Measurements from ENCODE around the gene PSME3IP1.
"Not testable (repeated sequence)": the region's sequence is repeated elsewhere in the genome, so short reads cannot be mapped to it uniquely, and the experiment has no call there.

The PSME3IP1 gene

GRCh38 chr16:57125969-57126368, 59.9 kb downstream of the PSME3IP1 start:
- H3K4me3 Mint-ChIP-seq, result no peak overlapping the region
- no peaks in the 10 kb centered on the region for H3K27me3 Mint-ChIP-seq
- H3K4me1 Mint-ChIP-seq (ENCODE audit: low read depth), result peaks cover 11% of the 10 kb centered on the region
- H3K27ac Mint-ChIP-seq, result no peak overlapping the region
- no peaks in the 10 kb centered on the region for H3K9me3 Mint-ChIP-seq
- peaks cover 90% of the 10 kb centered on the region for H3K36me3 Mint-ChIP-seq (ENCODE audit: low read depth)
- intact Hi-C loops (cut with micrococcal nuclease), result no loop called here

GRCh38 chr16:57125376-57125775, 60.5 kb downstream of the PSME3IP1 start:
- no peak overlapping the region for H3K27ac Mint-ChIP-seq
- H3K9me3 Mint-ChIP-seq, result no peaks in the 10 kb centered on the region
- no peaks in the 10 kb centered on the region for H3K27me3 Mint-ChIP-seq
- peaks cover 90% of the 10 kb centered on the region for H3K36me3 Mint-ChIP-seq (ENCODE audit: low read depth)
- no peak overlapping the region for H3K4me3 Mint-ChIP-seq
- peaks cover 11% of the 10 kb centered on the region for H3K4me1 Mint-ChIP-seq (ENCODE audit: low read depth)
- intact Hi-C loops (cut with micrococcal nuclease), result no loop called here

- Mint-ChIP-seq H3K4me1 (ENCODE audit: low read depth) (peaks cover 11% of the 10 kb centered on the region), H3K4me3 (no peak overlapping the region), H3K9me3 (no peaks in the 10 kb centered on the region), H3K27me3 (no peaks in the 10 kb centered on the region), H3K27ac (peak overlapping the region; percentile 11), H3K36me3 (ENCODE audit: low read depth) (peaks cover 89% of the 10 kb centered on the region)
- intact Hi-C loops (cut with micrococcal nuclease), result no loop called here
Measured at GRCh38 chr16:57123974-57124674, 61.7 kb downstream of the PSME3IP1 start.

GRCh38 chr16:57123216-57123973, 62.4 kb downstream of the PSME3IP1 start:
- H3K4me1 Mint-ChIP-seq (ENCODE audit: low read depth), result peaks cover 11% of the 10 kb centered on the region
- no peaks in the 10 kb centered on the region for H3K9me3 Mint-ChIP-seq
- peak overlapping the region; percentile 11 for H3K27ac Mint-ChIP-seq

GRCh38 chr16:57118461-57119084, 67.3 kb downstream of the PSME3IP1 start:
- Mint-ChIP-seq H3K27ac (no peak overlapping the region), H3K4me1 (ENCODE audit: low read depth) (peaks cover 6% of the 10 kb centered on the region), H3K27me3 (no peaks in the 10 kb centered on the region), H3K4me3 (no peak overlapping the region), H3K9me3 (no peaks in the 10 kb centered on the region), H3K36me3 (ENCODE audit: low read depth) (peaks cover 95% of the 10 kb centered on the region)
- intact Hi-C loops (cut with micrococcal nuclease), result no loop called here

More at GRCh38 chr16:57123216-57123973, 62.4 kb downstream of the PSME3IP1 start:
- H3K36me3 Mint-ChIP-seq (ENCODE audit: low read depth), result peaks cover 90% of the 10 kb centered on the region
- intact Hi-C loops (cut with micrococcal nuclease), result no loop called here
- no peaks in the 10 kb centered on the region for H3K27me3 Mint-ChIP-seq
- no peak overlapping the region for H3K4me3 Mint-ChIP-seq

GRCh38 chr16:57115514-57116182, 70.2 kb downstream of the PSME3IP1 start:
- no peaks in the 10 kb centered on the region for H3K4me1 Mint-ChIP-seq (ENCODE audit: low read depth)

GRCh38 chr16:57115168-57115513, 70.7 kb downstream of the PSME3IP1 start:
- peaks cover 79% of the 10 kb centered on the region for H3K36me3 Mint-ChIP-seq (ENCODE audit: low read depth)
- intact Hi-C loops (cut with micrococcal nuclease), result no loop called here
- H3K27ac Mint-ChIP-seq, result no peak overlapping the region
- no peaks in the 10 kb centered on the region for H3K27me3 Mint-ChIP-seq
- no peaks in the 10 kb centered on the region for H3K9me3 Mint-ChIP-seq
- H3K4me3 Mint-ChIP-seq, result no peak overlapping the region
- H3K4me1 Mint-ChIP-seq (ENCODE audit: low read depth), result no peaks in the 10 kb centered on the region

More at GRCh38 chr16:57115514-57116182, 70.2 kb downstream of the PSME3IP1 start:
- no peak overlapping the region for H3K27ac Mint-ChIP-seq
- no peaks in the 10 kb centered on the region for H3K27me3 Mint-ChIP-seq
- H3K36me3 Mint-ChIP-seq (ENCODE audit: low read depth), result peaks cover 81% of the 10 kb centered on the region
- H3K4me3 Mint-ChIP-seq, result no peak overlapping the region
- no peaks in the 10 kb centered on the region for H3K9me3 Mint-ChIP-seq
- intact Hi-C loops (cut with micrococcal nuclease), result no loop called here

GRCh38 chr16:57113664-57114063, 72.2 kb downstream of the PSME3IP1 start:
- Mint-ChIP-seq H3K27ac (no peak overlapping the region), H3K4me1 (ENCODE audit: low read depth) (no peaks in the 10 kb centered on the region), H3K36me3 (ENCODE audit: low read depth) (peaks cover 65% of the 10 kb centered on the region), H3K9me3 (no peaks in the 10 kb centered on the region), H3K4me3 (no peak overlapping the region), H3K27me3 (no peaks in the 10 kb centered on the region)
- intact Hi-C loops (cut with micrococcal nuclease), result no loop called here

- Mint-ChIP-seq H3K9me3 (no peaks in the 10 kb centered on the region), H3K36me3 (ENCODE audit: low read depth) (peaks cover 58% of the 10 kb centered on the region), H3K4me3 (no peak overlapping the region), H3K27ac (no peak overlapping the region), H3K4me1 (ENCODE audit: low read depth) (no peaks in the 10 kb centered on the region), H3K27me3 (no peaks in the 10 kb centered on the region)
- intact Hi-C loops (cut with micrococcal nuclease), result no loop called here
Measured at GRCh38 chr16:57113042-57113453, 72.8 kb downstream of the PSME3IP1 start.

- Mint-ChIP-seq H3K4me3 (no peak overlapping the region), H3K4me1 (ENCODE audit: low read depth) (peaks cover 3% of the 10 kb centered on the region), H3K27me3 (no peaks in the 10 kb centered on the region), H3K36me3 (ENCODE audit: low read depth) (peaks cover 53% of the 10 kb centered on the region), H3K27ac (no peak overlapping the region), H3K9me3 (no peaks in the 10 kb centered on the region)
- intact Hi-C loops (cut with micrococcal nuclease), result no loop called here
Measured at GRCh38 chr16:57112403-57113041, 73.3 kb downstream of the PSME3IP1 start.

GRCh38 chr16:57111420-57111819, 74.4 kb downstream of the PSME3IP1 start:
- Mint-ChIP-seq H3K36me3 (ENCODE audit: low read depth) (peaks cover 42% of the 10 kb centered on the region), H3K4me3 (no peak overlapping the region), H3K9me3 (no peaks in the 10 kb centered on the region), H3K4me1 (ENCODE audit: low read depth) (peaks cover 10% of the 10 kb centered on the region), H3K27ac (no peak overlapping the region), H3K27me3 (no peaks in the 10 kb centered on the region)
- intact Hi-C loops (cut with micrococcal nuclease), result no loop called here

GRCh38 chr16:57110937-57111336, 74.9 kb downstream of the PSME3IP1 start:
- intact Hi-C loops (cut with micrococcal nuclease), result no loop called here
- no peaks in the 10 kb centered on the region for H3K27me3 Mint-ChIP-seq
- no peak overlapping the region for H3K4me3 Mint-ChIP-seq
- no peak overlapping the region for H3K27ac Mint-ChIP-seq
- peaks cover 37% of the 10 kb centered on the region for H3K36me3 Mint-ChIP-seq (ENCODE audit: low read depth)
- peaks cover 15% of the 10 kb centered on the region for H3K4me1 Mint-ChIP-seq (ENCODE audit: low read depth)
- no peaks in the 10 kb centered on the region for H3K9me3 Mint-ChIP-seq

GRCh38 chr16:57109259-57110105, 76.4 kb downstream of the PSME3IP1 start:
- peaks cover 23% of the 10 kb centered on the region for H3K36me3 Mint-ChIP-seq (ENCODE audit: low read depth)
- H3K27me3 Mint-ChIP-seq; H3K9me3 Mint-ChIP-seq; intact Hi-C loops (cut with micrococcal nuclease); H3K27ac Mint-ChIP-seq; H3K4me3 Mint-ChIP-seq: not testable (repeated sequence)
- peaks cover 26% of the 10 kb centered on the region for H3K4me1 Mint-ChIP-seq (ENCODE audit: low read depth)
